Small intestine (tissue), 7 donors: Measurements from ENCODE around the gene PSMD11. TPM values are rescaled to one million over a fixed set of nuclear protein-coding genes. Genes with fewer than 3 reads are reported as not detected.

ENCODE experiments used
- DNase-seq, 2 donors: peaks; one replicate each; pipeline versions ENCODE4 v3.0.0 to v3.0.0-alpha.2; 2013
- FAIRE-seq: peaks from 2 replicates; lab custom pipeline; 2012; peaks lifted over from hg19 to GRCh38; lab: Jason Lieb, UNC
- H3K27ac ChIP-seq, 3 donors: one replicate each; pipeline ENCODE4 v1.5.1; 2013; ENCODE audit warnings: low read length in 2 of 3, mild to moderate bottlenecking in 2 of 3, control low read depth in 1 of 3, inconsistent platforms in 1 of 3, low read depth in 1 of 3, moderate library complexity in 1 of 3
- H3K27me3 ChIP-seq, 3 donors: one replicate each; pipeline ENCODE4 v1.6.1; 2013; ENCODE audit warnings: low read length in 3 of 3, inconsistent platforms in 1 of 3; ENCODE audit not compliant: control insufficient read depth in 3 of 3, insufficient read depth in 3 of 3
- H3K36me3 ChIP-seq, 3 donors: one replicate each; pipeline ENCODE4 v1.6.1; 2013; ENCODE audit warnings: low read length in 3 of 3, inconsistent platforms in 1 of 3, low read depth in 1 of 3, mild to moderate bottlenecking in 1 of 3, moderate library complexity in 1 of 3; ENCODE audit not compliant: control insufficient read depth in 3 of 3, insufficient read depth in 2 of 3
- H3K4me1 ChIP-seq, 3 donors: one replicate each; pipeline ENCODE4 v1.6.1; 2013; ENCODE audit warnings: low read length in 2 of 3, inconsistent platforms in 1 of 3, low read depth in 1 of 3, mild to moderate bottlenecking in 1 of 3, moderate library complexity in 1 of 3; ENCODE audit not compliant: control insufficient read depth in 3 of 3, insufficient read depth in 2 of 3
- H3K4me3 ChIP-seq, 3 donors: one replicate each; pipeline ENCODE4 v1.5.1; 2013; ENCODE audit warnings: low read length in 3 of 3, control low read depth in 1 of 3, inconsistent platforms in 1 of 3, low read depth in 1 of 3, mild to moderate bottlenecking in 1 of 3, moderate library complexity in 1 of 3
- H3K9me3 ChIP-seq, 2 donors: one replicate each; pipeline ENCODE4 v1.6.1; 2013; ENCODE audit warnings: low read depth in 1 of 2, low read length in 1 of 2; ENCODE audit not compliant: control insufficient read depth in 2 of 2, insufficient read depth in 1 of 2
- WGBS, 3 donors: extraction: QIAGEN DNeasy Blood & Tissue Kit; methylation state at CpG; one replicate each; pipeline ENCODE4 v1.1.7; 2013; 5-methylcytosine and 5-hydroxymethylcytosine counted together
- polyA plus RNA-seq, 4 donors: library from polyadenylated mRNA; stranded (reverse) in 3 of 4; unstranded in 1 of 4; fragments of 200-250 nt in 3 of 4; fragments of 120-200 nt in 1 of 4; gene quantifications; one replicate each; pipeline versions ENCODE4 v1.2.1 to v1.2.3, GENCODE V29; 2013
- donor health status: healthy with polysubstance abuse.
- donor health status: control.
- donor health status: control.
- donor health status: Bipolar disorder and iron deficiency.
- donor health status: healthy.

Gene PSMD11
- polyA plus RNA-seq, 4 donors: 39.4 to 50.2 (median 44.0) TPM

GRCh38 chr17:32470405-32471167, 26.3 kb downstream of the PSMD11 start:
- 95 to 98% (median 97%) methylated on average over 6 of the region's 6 CpGs for WGBS, 3 donors
- no peak overlapping the region for H3K27ac ChIP-seq
- FAIRE-seq (no peak), DNase-seq (no peak)
- H3K36me3 ChIP-seq: peaks cover 15 to 56% (median 37%) of the 10 kb centered on the region in 3 donors
- H3K9me3 ChIP-seq: no peaks in the 10 kb centered on the region
- no peak overlapping the region for H3K4me3 ChIP-seq
- no peaks in the 10 kb centered on the region for H3K4me1 ChIP-seq
- H3K27me3 ChIP-seq: no peaks in the 10 kb centered on the region

- H3K9me3 ChIP-seq: no peaks in the 10 kb centered on the region
- WGBS, 3 donors: 94 to 97% (median 96%) methylated on average over 4 of the region's 4 CpGs
- H3K27ac ChIP-seq: no peak overlapping the region
- no peak overlapping the region for H3K4me3 ChIP-seq
- no peaks in the 10 kb centered on the region for H3K4me1 ChIP-seq
- FAIRE-seq (no peak), DNase-seq (no peak)
- peaks cover 15 to 57% (median 42%) of the 10 kb centered on the region in 3 donors for H3K36me3 ChIP-seq
- no peaks in the 10 kb centered on the region for H3K27me3 ChIP-seq
Measured at GRCh38 chr17:32471652-32472051, 27.3 kb downstream of the PSMD11 start.

GRCh38 chr17:32475258-32475657, 30.9 kb downstream of the PSMD11 start:
- WGBS, 3 donors: 90 to 91% (median 91%) methylated on average over 3 of the region's 3 CpGs
- H3K4me1 ChIP-seq: no peaks in the 10 kb centered on the region

GRCh38 chr17:32477220-32477619, 32.9 kb downstream of the PSMD11 start:
- H3K27ac ChIP-seq: no peak overlapping the region
- no peaks in the 10 kb centered on the region for H3K4me1 ChIP-seq
- H3K4me3 ChIP-seq: no peak overlapping the region
- peaks cover 24 to 68% (median 46%) of the 10 kb centered on the region in 3 donors for H3K36me3 ChIP-seq
- H3K9me3 ChIP-seq: no peaks in the 10 kb centered on the region
- no peak for DNase-seq
- FAIRE-seq: no peak
- WGBS, 3 donors: 94 to 96% (median 95%) methylated on average over 8 of the region's 8 CpGs
- no peaks in the 10 kb centered on the region for H3K27me3 ChIP-seq

More at GRCh38 chr17:32475258-32475657, 30.9 kb downstream of the PSMD11 start:
- Histone ChIP-seq H3K36me3 (peaks cover 22 to 64% (median 43%) of the 10 kb centered on the region in 3 donors), H3K27ac (no peak overlapping the region), H3K4me3 (no peak overlapping the region), H3K9me3 (no peaks in the 10 kb centered on the region), H3K27me3 (no peaks in the 10 kb centered on the region)
- no peak for DNase-seq
- FAIRE-seq: no peak

GRCh38 chr17:32479074-32479617, 34.8 kb downstream of the PSMD11 start:
- DNase-seq (no peak), FAIRE-seq (no peak)
- Histone ChIP-seq H3K27ac (no peak overlapping the region), H3K9me3 (no peaks in the 10 kb centered on the region), H3K4me3 (no peak overlapping the region), H3K4me1 (no peaks in the 10 kb centered on the region), H3K27me3 (no peaks in the 10 kb centered on the region), H3K36me3 (peaks cover 24 to 64% (median 41%) of the 10 kb centered on the region in 3 donors)
- 91 to 93% (median 92%) methylated on average over 5 of the region's 5 CpGs for WGBS, 3 donors

- H3K27ac ChIP-seq: no peak overlapping the region
- no peak for DNase-seq
- peaks cover 0 to 4% (median 2%) of the 10 kb centered on the region in 3 donors for H3K4me1 ChIP-seq
- peaks cover 21 to 52% (median 34%) of the 10 kb centered on the region in 3 donors for H3K36me3 ChIP-seq
- FAIRE-seq: no peak
- no peak overlapping the region for H3K4me3 ChIP-seq
- 85 to 91% (median 88%) methylated on average over 8 of the region's 8 CpGs for WGBS, 3 donors
- H3K9me3 ChIP-seq: no peaks in the 10 kb centered on the region
- no peaks in the 10 kb centered on the region for H3K27me3 ChIP-seq
Measured at GRCh38 chr17:32481193-32481592, 36.9 kb downstream of the PSMD11 start.

- H3K27ac ChIP-seq: no peak overlapping the region
- no peak for FAIRE-seq
- H3K36me3 ChIP-seq: peaks cover 21 to 45% (median 27%) of the 10 kb centered on the region in 3 donors
- no peak overlapping the region for H3K4me3 ChIP-seq
- H3K27me3 ChIP-seq: no peaks in the 10 kb centered on the region
- H3K4me1 ChIP-seq: peaks cover 0 to 4% (median 2%) of the 10 kb centered on the region in 3 donors
- no peaks in the 10 kb centered on the region for H3K9me3 ChIP-seq
- DNase-seq: no peak
- 68 to 76% (median 71%) methylated on average over 11 of the region's 11 CpGs for WGBS, 3 donors
Measured at GRCh38 chr17:32482568-32483320, 38.4 kb downstream of the PSMD11 start.

- peaks cover 18 to 46% (median 23%) of the 10 kb centered on the region in 3 donors for H3K36me3 ChIP-seq
- peak; percentile 57 to 58 for DNase-seq
- H3K4me3 ChIP-seq: no peak overlapping the region
- 30 to 38% (median 36%) methylated on average over 7 of the region's 7 CpGs for WGBS, 3 donors
- peaks cover 0 to 4% (median 2%) of the 10 kb centered on the region in 3 donors for H3K4me1 ChIP-seq
- H3K27ac ChIP-seq: peak overlapping the region in 1 of 3 donors; percentile 33
- no peaks in the 10 kb centered on the region for H3K27me3 ChIP-seq
- no peak for FAIRE-seq
- no peaks in the 10 kb centered on the region for H3K9me3 ChIP-seq
Measured at GRCh38 chr17:32483451-32484019, 39.2 kb downstream of the PSMD11 start.
